Right lobe of liver (tissue), 6 donors: Measurements from ENCODE around the gene CFAP61. TPM values are rescaled to one million over a fixed set of nuclear protein-coding genes. Genes with fewer than 3 reads are reported as not detected.

Source experiments
- ATAC-seq, 4 donors: fragments of 200-7000 bp; cut with Tn5 transposase; one replicate each; pipeline ENCODE4 v1.9.1; 2020; ENCODE audit warnings: mild to moderate bottlenecking in 4 of 4, moderate library complexity in 4 of 4
- DNase-seq, 3 donors: peaks; one replicate each; pipeline ENCODE4 v3.0.0-alpha.2; 2020
- H3K27ac ChIP-seq, 3 donors: fragments of 200-600 bp; one replicate each; pipeline ENCODE4 v1.8.0; 2022
- H3K27me3 ChIP-seq, 2 donors: fragments of 200-600 bp; one replicate each; pipeline ENCODE4 v1.8.0; 2022
- H3K36me3 ChIP-seq, 4 donors: fragments of 200-600 bp; sonication (generic) in 1 of 4; one replicate each; pipeline versions ENCODE4 v1.5.1 to v1.8.0; 2017 to 2022; ENCODE audit warnings: control low read depth in 1 of 4
- H3K4me1 ChIP-seq, 4 donors: fragments of 200-600 bp; sonication (generic) in 1 of 4; one replicate each; pipeline versions ENCODE4 v1.5.1 to v1.8.0; 2017 to 2022; ENCODE audit warnings: control low read depth in 1 of 4
- H3K4me3 ChIP-seq, 3 donors: fragments of 200-600 bp; one replicate each; pipeline ENCODE4 v1.8.0; 2022
- H3K9me3 ChIP-seq, 4 donors: fragments of 200-600 bp; sonication (generic) in 1 of 4; one replicate each; pipeline versions ENCODE4 v1.5.1 to v1.8.0; 2017 to 2022; ENCODE audit warnings: control low read depth in 1 of 4
- CTCF ChIP-seq, 4 donors: fragments of 200-600 bp in 3 of 4; fragments of 450-650 bp in 1 of 4; IDR thresholded peaks; one replicate each; pipeline versions ENCODE4 v1.5.1 to v1.8.0; 2016 to 2022; ENCODE audit warnings: antibody characterized with exemption in 4 of 4, mild to moderate bottlenecking in 2 of 4
- POLR2A ChIP-seq: fragments of 450-650 bp; IDR thresholded peaks from one replicate; pipeline ENCODE4 v1.6.1; 2017; ENCODE audit warnings: antibody characterized with exemption, mild to moderate bottlenecking
- WGBS: methylation state at CpG from one replicate; pipeline ENCODE4 v1.1.6; 2018; ENCODE audit warnings: low coverage, low lambda C conversion rate; ENCODE audit not compliant: insufficient coverage; ENCODE audit errors: missing lambda C conversion rate; 5-methylcytosine and 5-hydroxymethylcytosine counted together
- intact Hi-C, 2 donors: fragments of 100-400 bp; cut with DNase I; formaldehyde crosslinking; loops; one replicate each; pipeline versions ENCODE4 v1.11.2 to v1.14.1; 2022
- total RNA-seq, 6 experiments: library from RNA; depleted of rRNA in 2 of 6; stranded (reverse); fragments of >200 nt in 2 of 6; fragmentation: NEBNext Ultra II Directional in 3 of 6; extraction: Animal tissue kit (Norgen Biotek cat#: 25700) in 3 of 6; gene quantifications; one replicate each; pipeline versions ENCODE4 v1.1.0 to v1.2.4, GENCODE V29; 2016 to 2023
- donor health status: DM: no; HTN: yes; CAD: no.
- donor health status: DM: no; HTN: no; CAD: no.
- donor health status: DM: no; HTN: no; CAD: no.
- donor health status: DM: no; HTN: yes; CAD: no.
- donor health status: DM: no; HTN: yes; CAD: no.

The CFAP61 gene
- total RNA-seq, 6 experiments from 2014 or later = not detected

GRCh38 chr20:20201639-20202038 is 149.3 kb downstream of the CFAP61 start:
- H3K36me3 ChIP-seq = no peaks in the 10 kb centered on the region
- no peak overlapping the region for H3K27ac ChIP-seq
- TF ChIP-seq POLR2A = no peak
- no peaks in the 10 kb centered on the region for H3K27me3 ChIP-seq
- DNase-seq = no peak
- 86% methylated on average over 3 of the region's 7 CpGs for WGBS
- intact Hi-C loops = no loop called here
- ATAC-seq = no peak
- no peaks in the 10 kb centered on the region for H3K4me1 ChIP-seq
- H3K4me3 ChIP-seq = no peak overlapping the region
- no peaks in the 10 kb centered on the region for H3K9me3 ChIP-seq

DNA sequence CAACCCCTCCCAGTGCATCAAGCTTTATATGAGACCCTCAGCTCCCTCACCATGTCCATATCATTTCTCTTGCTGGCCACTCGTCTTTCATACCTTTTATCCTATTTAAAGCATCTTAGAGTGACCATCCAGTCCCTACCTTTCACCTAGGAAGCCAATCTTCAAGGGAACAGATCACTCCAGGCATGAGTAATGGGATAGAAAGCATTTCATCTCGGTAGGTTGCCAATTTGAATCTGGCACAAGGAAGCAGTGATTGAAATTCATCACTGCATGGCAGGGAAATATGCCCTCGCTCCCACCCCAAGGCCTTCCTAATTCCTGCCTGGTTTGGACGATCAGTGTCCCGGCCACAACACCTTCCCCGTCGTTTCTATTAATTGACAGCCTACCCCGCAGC is 150.4 kb downstream of the CFAP61 start:
- Histone ChIP-seq H3K36me3 (no peaks in the 10 kb centered on the region), H3K4me1 (no peaks in the 10 kb centered on the region), H3K27ac (no peak overlapping the region), H3K27me3 (no peaks in the 10 kb centered on the region), H3K4me3 (no peak overlapping the region), H3K9me3 (no peaks in the 10 kb centered on the region)
- intact Hi-C loops = no loop called here
- ATAC-seq (no peak), DNase-seq (no peak)
- TF ChIP-seq POLR2A = no peak
- no peak for TF ChIP-seq CTCF (IDR thresholded peaks at IDR 0.05)
- 60% methylated on average over 5 of the region's 8 CpGs for WGBS

DNA sequence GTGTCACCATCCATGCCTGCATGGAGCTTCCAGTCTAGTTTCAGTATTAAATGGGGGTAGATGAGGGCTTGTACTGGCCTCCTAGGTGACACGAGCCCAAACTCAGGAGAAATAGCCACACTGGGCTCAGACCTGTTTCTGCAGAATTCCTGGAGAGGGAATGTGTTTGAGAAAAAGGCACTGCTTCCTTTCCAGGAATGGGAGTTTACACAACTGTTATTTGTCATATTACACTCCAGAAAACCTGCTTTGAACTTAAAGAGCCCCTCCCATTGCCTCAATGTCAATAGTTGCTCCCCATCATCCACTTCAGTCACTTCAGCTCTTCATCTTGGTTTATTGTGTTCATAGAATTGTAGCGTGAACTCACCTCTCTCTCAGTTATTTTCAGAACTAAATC is 151.5 kb downstream of the CFAP61 start:
- Histone ChIP-seq H3K36me3 (no peaks in the 10 kb centered on the region), H3K4me3 (no peak overlapping the region), H3K4me1 (no peaks in the 10 kb centered on the region), H3K27me3 (no peaks in the 10 kb centered on the region), H3K9me3 (no peaks in the 10 kb centered on the region), H3K27ac (no peak overlapping the region)
- WGBS = 52% methylated on average over 2 of the region's 2 CpGs
- ATAC-seq (no peak), DNase-seq (no peak)
- intact Hi-C loops = no loop called here
- TF ChIP-seq POLR2A (no peak), CTCF (IDR thresholded peaks at IDR 0.05) (no peak)

GRCh38 chr20:20204256-20204655 is 151.9 kb downstream of the CFAP61 start:
- ATAC-seq (no peak), DNase-seq (no peak)
- no peak for TF ChIP-seq POLR2A
- no peak for TF ChIP-seq CTCF (IDR thresholded peaks at IDR 0.05)
- no peaks in the 10 kb centered on the region for H3K36me3 ChIP-seq
- no peaks in the 10 kb centered on the region for H3K27me3 ChIP-seq
- no peaks in the 10 kb centered on the region for H3K9me3 ChIP-seq
- WGBS = 55% methylated on average over 2 of the region's 2 CpGs
- intact Hi-C loops = no loop called here
- no peak overlapping the region for H3K4me3 ChIP-seq
- no peak overlapping the region for H3K27ac ChIP-seq
- H3K4me1 ChIP-seq = no peaks in the 10 kb centered on the region

- DNase-seq = no peak
- Histone ChIP-seq H3K9me3 (no peaks in the 10 kb centered on the region), H3K4me3 (no peak overlapping the region), H3K4me1 (no peaks in the 10 kb centered on the region), H3K27ac (no peak overlapping the region), H3K36me3 (no peaks in the 10 kb centered on the region), H3K27me3 (no peaks in the 10 kb centered on the region)
- TF ChIP-seq POLR2A = no peak
- TF ChIP-seq CTCF (IDR thresholded peaks at IDR 0.05) = no peak
- 43% methylated on average over 2 of the region's 2 CpGs for WGBS
- intact Hi-C loops = no loop called here
- ATAC-seq = no peak
Measured at GRCh38 chr20:20205141-20205861, 153.0 kb downstream of the CFAP61 start.
